ENCODE results near the gene LNX1.

GRCh38 chr4:53520116-53520515 lies 71.2 kb downstream of the LNX1 start:
- TF ChIP-seq YY1 (IDR thresholded peaks at IDR 0.05; ENCODE audit: extremely low read depth, insufficient replicate concordance, low read depth, low read length), result no peak
- TF ChIP-seq, protein P1, sequence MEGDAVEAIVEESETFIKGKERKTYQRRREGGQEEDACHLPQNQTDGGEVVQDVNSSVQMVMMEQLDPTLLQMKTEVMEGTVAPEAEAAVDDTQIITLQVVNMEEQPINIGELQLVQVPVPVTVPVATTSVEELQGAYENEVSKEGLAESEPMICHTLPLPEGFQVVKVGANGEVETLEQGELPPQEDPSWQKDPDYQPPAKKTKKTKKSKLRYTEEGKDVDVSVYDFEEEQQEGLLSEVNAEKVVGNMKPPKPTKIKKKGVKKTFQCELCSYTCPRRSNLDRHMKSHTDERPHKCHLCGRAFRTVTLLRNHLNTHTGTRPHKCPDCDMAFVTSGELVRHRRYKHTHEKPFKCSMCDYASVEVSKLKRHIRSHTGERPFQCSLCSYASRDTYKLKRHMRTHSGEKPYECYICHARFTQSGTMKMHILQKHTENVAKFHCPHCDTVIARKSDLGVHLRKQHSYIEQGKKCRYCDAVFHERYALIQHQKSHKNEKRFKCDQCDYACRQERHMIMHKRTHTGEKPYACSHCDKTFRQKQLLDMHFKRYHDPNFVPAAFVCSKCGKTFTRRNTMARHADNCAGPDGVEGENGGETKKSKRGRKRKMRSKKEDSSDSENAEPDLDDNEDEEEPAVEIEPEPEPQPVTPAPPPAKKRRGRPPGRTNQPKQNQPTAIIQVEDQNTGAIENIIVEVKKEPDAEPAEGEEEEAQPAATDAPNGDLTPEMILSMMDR (IDR thresholded peaks at IDR 0.05 in 2 of 3, conservative IDR thresholded peaks at IDR 0.05 in 1 of 3; ENCODE audit: borderline replicate concordance in 1 of 3, insufficient read depth in 1 of 3, low read depth in 2 of 3, low read length in 2 of 3), result no peak
- no peak for TF ChIP-seq SP1 (IDR thresholded peaks at IDR 0.05; ENCODE audit: low read depth)
- no peak for TF ChIP-seq REST (IDR thresholded peaks at IDR 0.05; ENCODE audit: low read depth)
- TF ChIP-seq RAD21 (IDR thresholded peaks at IDR 0.05; ENCODE audit: low read depth), result no peak
- TF ChIP-seq POLR2A (IDR thresholded peaks at IDR 0.05; ENCODE audit: borderline replicate concordance, extremely low read depth, insufficient read depth, insufficient read length), result no peak
- no peak for TF ChIP-seq SIN3A (IDR thresholded peaks at IDR 0.05; ENCODE audit: low read depth)
- no peak for TF ChIP-seq POLR2AphosphoS5 (IDR thresholded peaks at IDR 0.05; ENCODE audit: low read depth, low read length)

Data from HCT116 (cell line).